ENCODE measurements around the gene ZMIZ1.

The ZMIZ1 gene

GRCh38 chr10:79077488-79078173 lies 8.9 kb downstream of the ZMIZ1 start:
- no peak overlapping the region for H2BK120ac ChIP-seq (ENCODE audit: low read depth, low read length)
- peaks cover 87% of the 10 kb centered on the region for H3K4me1 ChIP-seq (ENCODE audit: control insufficient read depth, insufficient read depth, low read depth, low read length)
- H3K79me1 ChIP-seq (replicated peaks; ENCODE audit: low read length, poor library complexity, severe bottlenecking) = no peaks in the 10 kb centered on the region
- H2AFZ ChIP-seq (ENCODE audit: low read depth, low read length) = no peak overlapping the region
- DNase-seq = no peak
- no peak overlapping the region for H3K4me3 ChIP-seq (ENCODE audit: insufficient read depth in 1 of 2, low read depth in 1 of 2, low read length in 2 of 2)
- peak overlapping the region; percentile 7 to 58 for H3K18ac ChIP-seq (ENCODE audit: low read depth in 1 of 2, low read length in 2 of 2)
- H3K9ac ChIP-seq (ENCODE audit: low read length) = no peak overlapping the region
- H4K8ac ChIP-seq (ENCODE audit: low read length) = no peak overlapping the region
- no peak overlapping the region for H3K23ac ChIP-seq (ENCODE audit: low read length in 2 of 2)
- H3K36me3 ChIP-seq (ENCODE audit: control insufficient read depth in 1 of 2, insufficient read depth in 2 of 2, low read depth in 1 of 2, low read length in 2 of 2) = peaks cover 25 to 34% of the 10 kb centered on the region in 2 experiments
- H2AK5ac ChIP-seq (ENCODE audit: low read length, severe bottlenecking) = peak overlapping the region; percentile 11
- H3K27ac ChIP-seq (ENCODE audit: low read length, poor library complexity, severe bottlenecking) = no peak overlapping the region
- no peak overlapping the region for H4K91ac ChIP-seq (ENCODE audit: low read length)
- no peak overlapping the region for H3K4ac ChIP-seq (ENCODE audit: low read depth in 1 of 2, low read length in 2 of 2)
- no peak overlapping the region for H2BK5ac ChIP-seq (ENCODE audit: low read depth, low read length, poor library complexity, severe bottlenecking)
- no peaks in the 10 kb centered on the region for H3K27me3 ChIP-seq (ENCODE audit: control insufficient read depth in 1 of 2, insufficient read depth in 1 of 2, low read length in 2 of 2)
- WGBS = 95% methylated on average over 5 of the region's 10 CpGs
- H3K14ac ChIP-seq (ENCODE audit: low read length in 2 of 2) = peak overlapping the region in 1 of 2 experiments; percentile 6
- H3K4me2 ChIP-seq (ENCODE audit: low read length, poor library complexity, severe bottlenecking) = no peak overlapping the region
- H3K9me3 ChIP-seq (ENCODE audit: control insufficient read depth, low read length) = no peaks in the 10 kb centered on the region
- H2BK15ac ChIP-seq (ENCODE audit: low read depth, poor library complexity, severe bottlenecking) = no peak overlapping the region
- peak overlapping the region; percentile 15 to 17 for H2BK12ac ChIP-seq (ENCODE audit: low read length in 2 of 2)

GRCh38 chr10:79078367-79079053 lies 9.7 kb downstream of the ZMIZ1 start:
- H2BK12ac ChIP-seq (ENCODE audit: low read length in 2 of 2) = no peak overlapping the region
- H3K23ac ChIP-seq (ENCODE audit: low read length in 2 of 2) = no peak overlapping the region
- H2AK5ac ChIP-seq (ENCODE audit: low read length, severe bottlenecking) = peak overlapping the region; percentile 28
- H3K9ac ChIP-seq (ENCODE audit: low read length) = no peak overlapping the region
- WGBS = 95% methylated on average over 7 of the region's 8 CpGs
- H3K4me1 ChIP-seq (ENCODE audit: control insufficient read depth, insufficient read depth, low read depth, low read length) = peaks cover 86% of the 10 kb centered on the region
- H3K14ac ChIP-seq (ENCODE audit: low read length in 2 of 2) = no peak overlapping the region
- no peak overlapping the region for H2BK5ac ChIP-seq (ENCODE audit: low read depth, low read length, poor library complexity, severe bottlenecking)
- H3K4ac ChIP-seq (ENCODE audit: low read depth in 1 of 2, low read length in 2 of 2) = no peak overlapping the region
- H4K8ac ChIP-seq (ENCODE audit: low read length) = no peak overlapping the region
- peak overlapping the region in 1 of 2 experiments; percentile 35 for H3K18ac ChIP-seq (ENCODE audit: low read depth in 1 of 2, low read length in 2 of 2)
- no peak overlapping the region for H3K4me2 ChIP-seq (ENCODE audit: low read length, poor library complexity, severe bottlenecking)
- H3K4me3 ChIP-seq (ENCODE audit: insufficient read depth in 1 of 2, low read depth in 1 of 2, low read length in 2 of 2) = no peak overlapping the region
- H3K27ac ChIP-seq (ENCODE audit: low read length, poor library complexity, severe bottlenecking) = no peak overlapping the region
- H2BK120ac ChIP-seq (ENCODE audit: low read depth, low read length) = no peak overlapping the region
- peak overlapping the region; percentile 17 for H2BK15ac ChIP-seq (ENCODE audit: low read depth, poor library complexity, severe bottlenecking)
- H3K9me3 ChIP-seq (ENCODE audit: control insufficient read depth, low read length) = no peaks in the 10 kb centered on the region
- DNase-seq = no peak
- no peaks in the 10 kb centered on the region for H3K27me3 ChIP-seq (ENCODE audit: control insufficient read depth in 1 of 2, insufficient read depth in 1 of 2, low read length in 2 of 2)
- H3K36me3 ChIP-seq (ENCODE audit: control insufficient read depth in 1 of 2, insufficient read depth in 2 of 2, low read depth in 1 of 2, low read length in 2 of 2) = peaks cover 19 to 28% of the 10 kb centered on the region in 2 experiments
- H3K79me1 ChIP-seq (replicated peaks; ENCODE audit: low read length, poor library complexity, severe bottlenecking) = no peaks in the 10 kb centered on the region
- no peak overlapping the region for H4K91ac ChIP-seq (ENCODE audit: low read length)
- H2AFZ ChIP-seq (ENCODE audit: low read depth, low read length) = no peak overlapping the region

DNA sequence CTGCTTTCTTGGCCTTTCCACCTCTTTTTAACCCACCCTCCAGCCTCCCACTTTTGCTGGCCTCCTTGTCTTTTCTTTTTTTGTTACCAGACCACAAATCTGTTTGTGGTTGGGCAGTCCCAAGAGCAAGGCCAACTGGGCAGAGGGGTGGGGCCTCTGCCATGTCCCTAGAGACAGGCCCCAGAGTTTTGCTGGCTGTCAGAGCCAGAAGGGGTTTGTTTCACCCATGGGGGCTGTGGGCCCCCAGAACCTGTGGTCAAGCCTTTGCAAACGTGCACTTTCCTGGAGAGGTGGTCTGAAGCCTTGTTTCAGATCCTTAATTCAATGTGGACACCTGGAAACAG lies 10.3 kb downstream of the ZMIZ1 start:
- H2BK120ac ChIP-seq (ENCODE audit: low read depth, low read length) = no peak overlapping the region
- no peak overlapping the region for H3K23ac ChIP-seq (ENCODE audit: low read length in 2 of 2)
- peak overlapping the region; percentile 17 for H2BK15ac ChIP-seq (ENCODE audit: low read depth, poor library complexity, severe bottlenecking)
- H3K4me2 ChIP-seq (ENCODE audit: low read length, poor library complexity, severe bottlenecking) = no peak overlapping the region
- no peaks in the 10 kb centered on the region for H3K79me1 ChIP-seq (replicated peaks; ENCODE audit: low read length, poor library complexity, severe bottlenecking)
- no peak overlapping the region for H3K4me3 ChIP-seq (ENCODE audit: insufficient read depth in 1 of 2, low read depth in 1 of 2, low read length in 2 of 2)
- H3K36me3 ChIP-seq (ENCODE audit: control insufficient read depth in 1 of 2, insufficient read depth in 2 of 2, low read depth in 1 of 2, low read length in 2 of 2) = peaks cover 19 to 28% of the 10 kb centered on the region in 2 experiments
- 58% methylated on average over 1 of the region's 1 CpG for WGBS
- no peak overlapping the region for H4K91ac ChIP-seq (ENCODE audit: low read length)
- peak overlapping the region; percentile 73 to 79 for H3K18ac ChIP-seq (ENCODE audit: low read depth in 1 of 2, low read length in 2 of 2)
- H3K4ac ChIP-seq (ENCODE audit: low read depth in 1 of 2, low read length in 2 of 2) = no peak overlapping the region
- H2AFZ ChIP-seq (ENCODE audit: low read depth, low read length) = no peak overlapping the region
- peak overlapping the region; percentile 54 for H3K9ac ChIP-seq (ENCODE audit: low read length)
- H2BK5ac ChIP-seq (ENCODE audit: low read depth, low read length, poor library complexity, severe bottlenecking) = no peak overlapping the region
- peak; percentile 51 for DNase-seq
- no peak overlapping the region for H3K27ac ChIP-seq (ENCODE audit: low read length, poor library complexity, severe bottlenecking)
- H2AK5ac ChIP-seq (ENCODE audit: low read length, severe bottlenecking) = peak overlapping the region; percentile 28
- H3K4me1 ChIP-seq (ENCODE audit: control insufficient read depth, insufficient read depth, low read depth, low read length) = peaks cover 88% of the 10 kb centered on the region
- no peak overlapping the region for H3K14ac ChIP-seq (ENCODE audit: low read length in 2 of 2)
- no peaks in the 10 kb centered on the region for H3K27me3 ChIP-seq (ENCODE audit: control insufficient read depth in 1 of 2, insufficient read depth in 1 of 2, low read length in 2 of 2)
- H4K8ac ChIP-seq (ENCODE audit: low read length) = peak overlapping the region; percentile 47
- no peaks in the 10 kb centered on the region for H3K9me3 ChIP-seq (ENCODE audit: control insufficient read depth, low read length)
- peak overlapping the region in 1 of 2 experiments; percentile 23 for H2BK12ac ChIP-seq (ENCODE audit: low read length in 2 of 2)

All from mesenchymal stem cell (in vitro differentiated cells and primary cell).